Neural cell (in vitro differentiated cells): Measurements from ENCODE around the gene MRGPRD. TPM values are rescaled to one million over a fixed set of nuclear protein-coding genes. Genes with fewer than 3 reads are reported as not detected.

Experiments used
- H2AFZ ChIP-seq: fragments of 200-600, 300-800 bp; sonication (generic), shearing (Covaris generic); 2 replicates; pipeline ENCODE4 v1.6.0; 2014; ENCODE audit warnings: low read depth, mild to moderate bottlenecking, antibody characterized with exemption, low read length, moderate library complexity
- H3F3A ChIP-seq: fragments of 200-600 bp; shearing (Covaris generic); 2 replicates; pipeline ENCODE4 v1.6.1; 2016; ENCODE audit warnings: mild to moderate bottlenecking, moderate library complexity, mixed read lengths, antibody characterized with exemption, low read length; ENCODE audit not compliant: insufficient read depth, poor library complexity, severe bottlenecking
- H3K27ac ChIP-seq: fragments of 200-600, 300-800 bp; sonication (generic), shearing (Covaris generic); 2 replicates; pipeline ENCODE4 v1.5.1; 2014; ENCODE audit warnings: mild to moderate bottlenecking, low read length, moderate library complexity
- H3K27me3 ChIP-seq: fragments of 300-800, 200-600 bp; sonication (generic), shearing (Covaris generic); 2 replicates; pipeline ENCODE4 v1.6.0; 2014; ENCODE audit warnings: mild to moderate bottlenecking, low read depth, low read length, moderate library complexity; ENCODE audit not compliant: insufficient read depth
- H3K36me3 ChIP-seq: fragments of 300-800, 200-600 bp; sonication (generic), shearing (Covaris generic); 2 replicates; pipeline ENCODE4 v1.5.1; 2014; ENCODE audit warnings: mild to moderate bottlenecking, antibody characterized with exemption, low read length, moderate library complexity; ENCODE audit not compliant: insufficient read depth
- H3K4me2 ChIP-seq: fragments of 300-800, 200-600 bp; sonication (generic), shearing (Covaris generic); 2 replicates; pipeline ENCODE4 v1.6.0; 2014; ENCODE audit warnings: mild to moderate bottlenecking, low read length
- H3K4me3 ChIP-seq: fragments of 300-800, 200-600 bp; sonication (generic), shearing (Covaris generic); 2 replicates; pipeline ENCODE4 v1.5.1; 2014; ENCODE audit warnings: mild to moderate bottlenecking, low read length, moderate library complexity
- H3K79me2 ChIP-seq: fragments of 200-600 bp; shearing (Covaris generic); replicated peaks from 2 replicates; pipeline ENCODE4 v1.6.0; 2014; ENCODE audit warnings: mild to moderate bottlenecking, low read length, moderate library complexity; ENCODE audit not compliant: insufficient read depth
- H3K9ac ChIP-seq: fragments of 300-800, 200-600 bp; sonication (generic), shearing (Covaris generic); 2 replicates; pipeline ENCODE4 v1.6.1; 2016; ENCODE audit warnings: mild to moderate bottlenecking, low read length, mixed read lengths
- H3K9me2 ChIP-seq: fragments of 200-600 bp; shearing (Covaris generic); 2 replicates; pipeline ENCODE4 v1.6.1; 2016; ENCODE audit warnings: mild to moderate bottlenecking, low read length, mixed read lengths; ENCODE audit not compliant: insufficient read depth
- H3K9me3 ChIP-seq: fragments of 200-600, 300-800 bp; sonication (generic), shearing (Covaris generic); 2 replicates; pipeline ENCODE4 v1.6.1; 2016; ENCODE audit warnings: mild to moderate bottlenecking, mixed run types, low read length, moderate library complexity, mixed read lengths
- H4K20me1 ChIP-seq: fragments of 200-600 bp; shearing (Covaris generic); 2 replicates; pipeline ENCODE4 v1.6.1; 2016; ENCODE audit warnings: mild to moderate bottlenecking, mixed run types; ENCODE audit not compliant: insufficient read depth
- CTCF ChIP-seq: fragments of 450-650 bp; IDR thresholded peaks from 2 replicates; pipeline ENCODE4 v1.5.1; 2014; ENCODE audit warnings: antibody characterized with exemption, mild to moderate bottlenecking, moderate library complexity; ENCODE audit not compliant: poor library complexity, severe bottlenecking
- EP300 ChIP-seq: fragments of 450-650 bp; conservative IDR thresholded peaks from 2 replicates; pipeline ENCODE4 v1.6.1; 2014; ENCODE audit warnings: antibody characterized with exemption, mild to moderate bottlenecking, moderate library complexity; ENCODE audit not compliant: poor library complexity, severe bottlenecking
- EZH2 ChIP-seq: fragments of 200-600, 300-800 bp; shearing (Covaris generic), sonication (generic); IDR thresholded peaks from 2 replicates; pipeline ENCODE4 v1.6.1; 2014; ENCODE audit warnings: antibody characterized with exemption, low read length, borderline replicate concordance, mild to moderate bottlenecking; ENCODE audit not compliant: insufficient read depth, poor library complexity, severe bottlenecking
- MXI1 ChIP-seq: fragments of 450-650 bp; conservative IDR thresholded peaks from 2 replicates; pipeline ENCODE4 v1.6.1; 2014; ENCODE audit warnings: antibody characterized with exemption, mild to moderate bottlenecking; ENCODE audit not compliant: poor library complexity, severe bottlenecking
- POLR2AphosphoS5 ChIP-seq: IDR thresholded peaks from 2 replicates; pipeline ENCODE4 v1.6.1; 2012
- RAD21 ChIP-seq: fragments of 450-650 bp; conservative IDR thresholded peaks from 2 replicates; pipeline ENCODE4 v1.6.1; 2014; ENCODE audit warnings: antibody characterized with exemption, mild to moderate bottlenecking, moderate library complexity
- REST ChIP-seq: IDR thresholded peaks from 2 replicates; pipeline ENCODE4 v1.6.1; 2012; ENCODE audit warnings: borderline replicate concordance
- SMC3 ChIP-seq: fragments of 450-650 bp; conservative IDR thresholded peaks from 2 replicates; pipeline ENCODE4 v1.6.1; 2014; ENCODE audit warnings: antibody characterized with exemption, mild to moderate bottlenecking, moderate library complexity; ENCODE audit not compliant: poor library complexity
- TAF1 ChIP-seq: IDR thresholded peaks from 2 replicates; pipeline ENCODE4 v1.6.1; 2012; ENCODE audit warnings: low read depth
- polyA plus RNA-seq: library from polyadenylated mRNA; depleted of rRNA; stranded (reverse); fragments of >200 nt; gene quantifications from 2 replicates; pipeline ENCODE4 v1.2.3, GENCODE V29; 2014

MRGPRD gene
- polyA plus RNA-seq, 1 donor from 2014 or later, result not detected

GRCh38 chr11:68994161-68994893 lies 13.5 kb upstream of the MRGPRD start:
- H3K27ac ChIP-seq, result no peak overlapping the region
- H3K9me3 ChIP-seq, result no peaks in the 10 kb centered on the region
- H3K79me2 ChIP-seq, result no peaks in the 10 kb centered on the region
- H2AFZ ChIP-seq, result no peak overlapping the region
- H3F3A ChIP-seq, result no peaks in the 10 kb centered on the region
- TF ChIP-seq TAF1, result no peak
- no peak for TF ChIP-seq REST
- no peak for TF ChIP-seq CTCF
- no peak for TF ChIP-seq EZH2
- H3K36me3 ChIP-seq, result no peaks in the 10 kb centered on the region
- no peak overlapping the region for H3K4me2 ChIP-seq
- H3K9me2 ChIP-seq, result no peaks in the 10 kb centered on the region
- H4K20me1 ChIP-seq, result no peaks in the 10 kb centered on the region
- no peak overlapping the region for H3K9ac ChIP-seq
- no peak overlapping the region for H3K4me3 ChIP-seq
- H3K27me3 ChIP-seq, result no peaks in the 10 kb centered on the region

GRCh38 chr11:68993546-68993945 lies 12.8 kb upstream of the MRGPRD start:
- H3K9me3 ChIP-seq, result no peaks in the 10 kb centered on the region
- H3K4me3 ChIP-seq, result no peak overlapping the region
- TF ChIP-seq EP300 (no peak), POLR2AphosphoS5 (no peak), SMC3 (no peak), RAD21 (no peak), REST (no peak), EZH2 (no peak), TAF1 (no peak), CTCF (no peak), MXI1 (no peak)
- no peaks in the 10 kb centered on the region for H3K79me2 ChIP-seq
- H3K27me3 ChIP-seq, result no peaks in the 10 kb centered on the region
- no peaks in the 10 kb centered on the region for H3K36me3 ChIP-seq
- H3K9me2 ChIP-seq, result no peaks in the 10 kb centered on the region
- H3K4me2 ChIP-seq, result no peak overlapping the region
- no peaks in the 10 kb centered on the region for H3F3A ChIP-seq
- no peak overlapping the region for H3K9ac ChIP-seq
- H2AFZ ChIP-seq, result no peak overlapping the region
- H3K27ac ChIP-seq, result no peak overlapping the region
- H4K20me1 ChIP-seq, result no peaks in the 10 kb centered on the region
